DND-41 (cell line): ENCODE data around the gene ITPR2.
"Not testable (repeated sequence)": the region's sequence is repeated elsewhere in the genome, so short reads cannot be mapped to it uniquely, and the experiment has no call there.

Source experiments
- ATAC-seq: fragments of 200-7000 bp; cut with Tn5 transposase; 3 replicates; pipeline ENCODE4 v1.9.1; 2021; ENCODE audit warnings: low read depth; ENCODE audit not compliant: insufficient read depth
- DNase-seq: peaks from one replicate; pipeline ENCODE4 v3.0.0-alpha.2; 2020
- H2AFZ ChIP-seq: 2 replicates; pipeline ENCODE4 v1.6.0; 2012; ENCODE audit warnings: low read depth, low read length
- H3K27ac ChIP-seq: 2 replicates; pipeline ENCODE4 v1.5.1; 2012; ENCODE audit warnings: low read length, inconsistent platforms
- H3K27me3 ChIP-seq: fragments of 200-600 bp; sonication (generic); 2 replicates; pipeline ENCODE4 v1.6.0; 2012; ENCODE audit warnings: low read length, mild to moderate bottlenecking, inconsistent platforms; ENCODE audit not compliant: insufficient read depth, poor library complexity
- H3K36me3 ChIP-seq: 2 replicates; pipeline ENCODE4 v1.5.1; 2012; ENCODE audit warnings: low read length, inconsistent platforms; ENCODE audit not compliant: insufficient read depth
- H3K4me1 ChIP-seq: 2 replicates; pipeline ENCODE4 v1.5.1; 2012; ENCODE audit warnings: mild to moderate bottlenecking, low read length; ENCODE audit not compliant: insufficient read depth
- H3K4me2 ChIP-seq: 2 replicates; pipeline ENCODE4 v1.6.0; 2012; ENCODE audit warnings: mild to moderate bottlenecking, moderate library complexity, low read length, inconsistent platforms; ENCODE audit not compliant: insufficient read depth
- H3K4me3 ChIP-seq, 2 experiments: fragments of 200-600 bp in 1 of 2; shearing (Covaris generic) in 1 of 2; 2 replicates each; pipeline ENCODE4 v1.5.1; 2012 to 2016; ENCODE audit warnings: inconsistent platforms in 2 of 2, low read length in 2 of 2, mild to moderate bottlenecking in 2 of 2, low read depth in 1 of 2, moderate library complexity in 1 of 2
- H3K79me2 ChIP-seq: 2 replicates; pipeline ENCODE4 v1.6.0; 2012; ENCODE audit warnings: low read length, inconsistent platforms; ENCODE audit not compliant: insufficient read depth
- H3K9ac ChIP-seq: 2 replicates; pipeline ENCODE4 v1.6.0; 2012; ENCODE audit warnings: low read depth, mild to moderate bottlenecking, inconsistent platforms, low read length, moderate library complexity
- H3K9me3 ChIP-seq: 2 replicates; pipeline ENCODE4 v1.5.1; 2012; ENCODE audit warnings: low read length, moderate library complexity, mild to moderate bottlenecking, inconsistent platforms; ENCODE audit not compliant: insufficient read depth, severe bottlenecking
- H4K20me1 ChIP-seq: 2 replicates; pipeline ENCODE4 v1.6.0; 2012; ENCODE audit warnings: low read length; ENCODE audit not compliant: insufficient read depth
- EZH2 ChIP-seq: IDR thresholded peaks from 3 replicates; pipeline ENCODE4 v1.6.1; 2012; ENCODE audit warnings: borderline replicate concordance, low read depth, mild to moderate bottlenecking, moderate library complexity, low read length, inconsistent platforms; ENCODE audit not compliant: severe bottlenecking
- TF ChIP-seq, protein P1 (sequence below): IDR thresholded peaks from 2 replicates; pipeline ENCODE4 v1.5.1; 2012; ENCODE audit warnings: borderline replicate concordance, low read length, moderate library complexity, mild to moderate bottlenecking; ENCODE audit not compliant: poor library complexity, severe bottlenecking; ENCODE audit errors: extremely low read depth

The ITPR2 gene

DNA sequence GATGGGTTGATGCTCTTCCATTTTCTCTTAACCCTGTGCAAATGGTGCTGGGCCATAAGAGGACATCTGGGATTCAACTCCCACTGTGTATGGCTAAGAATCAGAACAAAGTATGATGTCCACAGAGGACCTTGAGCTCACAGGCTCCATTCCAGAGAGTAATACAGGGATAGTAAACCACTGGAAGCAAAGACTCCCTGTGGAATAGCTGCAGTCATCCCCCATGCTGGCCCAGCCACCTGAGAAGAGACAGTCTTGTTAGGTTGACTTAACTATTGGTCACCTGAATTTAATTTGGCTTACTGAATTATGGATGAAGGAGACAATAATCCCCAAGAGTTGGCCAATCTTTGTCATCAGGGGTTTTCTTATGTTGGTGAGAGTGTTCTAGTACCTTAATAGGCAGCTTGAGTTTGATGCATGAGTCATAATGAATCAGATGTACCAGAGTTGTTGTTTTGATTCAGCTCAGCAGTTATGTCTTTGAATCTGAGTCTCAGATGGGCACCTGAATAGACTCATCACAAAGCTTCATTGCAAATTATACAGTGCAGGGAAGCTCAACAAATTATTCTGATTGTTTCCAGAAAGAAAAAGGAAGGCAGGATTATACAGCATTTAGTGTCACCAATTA, 514.9 kb downstream of the ITPR2 start:
- no peak for ATAC-seq
- Histone ChIP-seq H3K9me3 (no peaks in the 10 kb centered on the region), H3K4me3 (no peak overlapping the region), H3K4me1 (no peaks in the 10 kb centered on the region), H3K36me3 (no peaks in the 10 kb centered on the region), H3K27me3 (no peaks in the 10 kb centered on the region), H3K79me2 (no peaks in the 10 kb centered on the region), H3K9ac (no peak overlapping the region), H3K27ac (no peak overlapping the region), H4K20me1 (no peaks in the 10 kb centered on the region), H3K4me2 (no peak overlapping the region), H2AFZ (no peak overlapping the region)
- no peak for DNase-seq
- no peak for TF ChIP-seq EZH2
- TF ChIP-seq, protein P1, sequence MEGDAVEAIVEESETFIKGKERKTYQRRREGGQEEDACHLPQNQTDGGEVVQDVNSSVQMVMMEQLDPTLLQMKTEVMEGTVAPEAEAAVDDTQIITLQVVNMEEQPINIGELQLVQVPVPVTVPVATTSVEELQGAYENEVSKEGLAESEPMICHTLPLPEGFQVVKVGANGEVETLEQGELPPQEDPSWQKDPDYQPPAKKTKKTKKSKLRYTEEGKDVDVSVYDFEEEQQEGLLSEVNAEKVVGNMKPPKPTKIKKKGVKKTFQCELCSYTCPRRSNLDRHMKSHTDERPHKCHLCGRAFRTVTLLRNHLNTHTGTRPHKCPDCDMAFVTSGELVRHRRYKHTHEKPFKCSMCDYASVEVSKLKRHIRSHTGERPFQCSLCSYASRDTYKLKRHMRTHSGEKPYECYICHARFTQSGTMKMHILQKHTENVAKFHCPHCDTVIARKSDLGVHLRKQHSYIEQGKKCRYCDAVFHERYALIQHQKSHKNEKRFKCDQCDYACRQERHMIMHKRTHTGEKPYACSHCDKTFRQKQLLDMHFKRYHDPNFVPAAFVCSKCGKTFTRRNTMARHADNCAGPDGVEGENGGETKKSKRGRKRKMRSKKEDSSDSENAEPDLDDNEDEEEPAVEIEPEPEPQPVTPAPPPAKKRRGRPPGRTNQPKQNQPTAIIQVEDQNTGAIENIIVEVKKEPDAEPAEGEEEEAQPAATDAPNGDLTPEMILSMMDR, result no peak

DNA sequence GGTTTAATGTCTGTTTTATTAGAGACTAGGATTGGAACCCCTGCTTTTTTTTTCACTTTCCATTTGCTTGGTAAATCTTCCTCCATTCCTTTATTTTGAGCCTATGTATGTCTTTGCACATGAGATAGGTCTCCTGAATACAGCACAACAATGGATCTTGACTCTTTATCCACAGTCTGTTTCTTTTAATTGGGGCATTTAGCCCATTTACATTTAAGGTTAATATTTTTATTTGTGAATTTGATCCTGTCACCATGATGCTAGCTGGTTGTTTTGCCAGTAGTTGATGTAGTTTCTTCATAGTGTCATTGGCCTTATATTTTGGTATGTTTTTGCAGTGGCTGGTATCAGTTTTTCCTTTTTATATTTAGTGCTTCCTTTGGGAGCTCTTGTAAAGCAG, 518.9 kb downstream of the ITPR2 start:
- not testable (repeated sequence) for ATAC-seq, H4K20me1 ChIP-seq, H3K79me2 ChIP-seq, H3K4me2 ChIP-seq, H3K36me3 ChIP-seq, H3K4me3 ChIP-seq, H3K9me3 ChIP-seq, H2AFZ ChIP-seq, DNase-seq, H3K9ac ChIP-seq, H3K27me3 ChIP-seq, H3K4me1 ChIP-seq, H3K27ac ChIP-seq

DNA sequence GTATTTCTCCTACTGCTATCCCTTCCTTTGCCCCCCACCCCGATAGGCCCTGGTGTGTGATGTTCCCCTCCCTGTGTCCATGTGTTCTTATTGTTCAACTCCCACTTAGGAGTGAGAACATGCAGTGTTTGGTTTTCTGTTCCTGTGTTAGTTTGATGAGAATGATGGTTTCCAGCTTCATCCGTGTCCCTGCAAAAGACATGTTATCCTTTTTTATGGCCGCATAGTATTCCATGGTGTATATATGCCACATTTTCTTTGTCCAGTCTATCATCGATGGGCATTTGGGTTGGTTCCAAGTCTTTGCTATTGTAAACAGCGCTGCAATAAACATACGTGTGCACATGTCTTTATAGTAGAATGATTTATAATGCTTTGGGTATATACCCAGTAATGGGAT, 522.5 kb downstream of the ITPR2 start:
- not testable (repeated sequence) for H3K27ac ChIP-seq, H4K20me1 ChIP-seq, H3K4me3 ChIP-seq, H2AFZ ChIP-seq, DNase-seq, H3K9ac ChIP-seq, H3K79me2 ChIP-seq, ATAC-seq, H3K36me3 ChIP-seq, H3K9me3 ChIP-seq, H3K27me3 ChIP-seq, H3K4me2 ChIP-seq, H3K4me1 ChIP-seq

DNA sequence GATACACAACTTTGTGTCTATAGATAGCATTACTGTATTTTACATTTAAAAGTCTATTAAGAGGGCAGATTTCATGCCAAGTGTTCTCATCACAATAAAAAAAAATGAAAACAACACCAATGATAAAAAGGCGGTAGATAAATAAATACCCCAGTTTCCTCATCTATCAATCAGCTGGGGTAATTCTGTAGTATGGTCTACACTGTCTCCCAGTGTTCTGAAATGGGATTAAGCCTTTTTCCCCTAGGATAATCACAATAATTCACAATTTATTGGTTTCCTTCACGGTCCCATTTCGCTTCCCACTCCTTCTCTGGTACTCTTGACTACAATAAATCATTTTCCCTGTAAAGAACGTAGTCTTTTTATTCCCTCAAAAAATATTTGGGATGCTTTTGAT, 523.4 kb downstream of the ITPR2 start:
- no peak overlapping the region for H2AFZ ChIP-seq
- no peak overlapping the region for H3K4me2 ChIP-seq
- no peak overlapping the region for H3K4me3 ChIP-seq
- H3K36me3 ChIP-seq, result no peaks in the 10 kb centered on the region
- ATAC-seq (no peak), DNase-seq (no peak)
- no peaks in the 10 kb centered on the region for H3K79me2 ChIP-seq
- no peaks in the 10 kb centered on the region for H4K20me1 ChIP-seq
- no peak overlapping the region for H3K27ac ChIP-seq
- H3K4me1 ChIP-seq, result no peaks in the 10 kb centered on the region
- H3K27me3 ChIP-seq, result no peaks in the 10 kb centered on the region
- no peaks in the 10 kb centered on the region for H3K9me3 ChIP-seq
- TF ChIP-seq, protein P1, result no peak
- no peak for TF ChIP-seq EZH2
- H3K9ac ChIP-seq, result no peak overlapping the region
